Stimulated activated CD4-positive, alpha-beta T cell treated with anti-CD3 and anti-CD28 coated beads, TNF-alpha, amount 100 ng/mL, for 24 hours (primary cell): ENCODE data around the gene CHRND.
"Not testable (repeated sequence)": the region's sequence is repeated elsewhere in the genome, so short reads cannot be mapped to it uniquely, and the experiment has no call there.

ENCODE experiments used
- DNase-seq, 3 experiments: peaks; one replicate each; pipeline ENCODE4 v3.0.0-alpha.2; 2020; ENCODE audit warnings: low read depth in 3 of 3

The CHRND gene

GRCh38 chr2:232525199-232525598 is 761 bp upstream of the CHRND start:
- no peak for DNase-seq

- no peak for DNase-seq
Measured at GRCh38 chr2:232526372-232526941, 497 bp downstream of the CHRND start.

- no peak for DNase-seq
Measured at GRCh38 chr2:232527905-232528470, 2.0 kb downstream of the CHRND start.

- no peak for DNase-seq
Measured at GRCh38 chr2:232528746-232529460, 2.9 kb downstream of the CHRND start.

GRCh38 chr2:232529806-232530547 is 4.0 kb downstream of the CHRND start:
- no peak for DNase-seq

- DNase-seq: no peak
Measured at GRCh38 chr2:232530626-232531260, 4.8 kb downstream of the CHRND start.

- DNase-seq: no peak
Measured at GRCh38 chr2:232532419-232532818, 6.5 kb downstream of the CHRND start.

- not testable (repeated sequence) for DNase-seq
Measured at GRCh38 chr2:232532821-232533220, 6.9 kb downstream of the CHRND start.

- no peak for DNase-seq
Measured at GRCh38 chr2:232533944-232534710, 8.2 kb downstream of the CHRND start.

- DNase-seq: no peak
Measured at GRCh38 chr2:232534940-232535651, 9.1 kb downstream of the CHRND start.

- DNase-seq: no peak
Measured at GRCh38 chr2:232535761-232536530, 10.0 kb downstream of the CHRND start.

- DNase-seq: no peak
Measured at GRCh38 chr2:232537079-232537478, 11.1 kb downstream of the CHRND start.

- DNase-seq: no peak
Measured at GRCh38 chr2:232537499-232537898, 11.5 kb downstream of the CHRND start.

GRCh38 chr2:232538671-232539070 is 12.7 kb downstream of the CHRND start:
- no peak for DNase-seq

- DNase-seq: no peak
Measured at GRCh38 chr2:232539298-232540231, 13.6 kb downstream of the CHRND start, which contains the start of gene CHRNG. TSS of gene CHRNG (plus strand) at chr2:232539692. CDS start at chr2:232539748, 56 bp downstream.

- no peak for DNase-seq
Measured at GRCh38 chr2:232540441-232541041, 14.6 kb downstream of the CHRND start.

GRCh38 chr2:232541195-232541960 is 15.4 kb downstream of the CHRND start:
- no peak for DNase-seq
